ENCODE data around the gene NHS.

NHS gene

DNA sequence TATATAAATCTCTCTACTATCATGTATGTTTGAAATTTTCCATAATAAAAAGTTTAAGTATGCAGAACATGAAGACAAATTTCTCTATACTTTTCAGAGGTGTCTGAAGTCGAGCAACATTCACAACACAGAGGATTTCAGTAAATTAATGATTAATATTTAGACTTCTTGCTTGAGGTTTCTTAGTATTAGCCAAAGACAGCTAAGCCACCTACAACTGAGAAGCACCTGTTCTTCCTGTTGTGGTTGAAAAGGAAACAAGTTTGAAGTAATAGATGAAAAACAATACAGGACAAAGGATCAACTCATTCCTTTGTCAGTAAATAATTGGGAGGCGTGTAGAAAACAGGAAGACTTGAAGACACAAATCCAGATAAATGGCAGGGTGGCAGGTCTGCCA is 383.4 kb downstream of the NHS start:
- H3K27ac ChIP-seq, result no peak overlapping the region
- H3K27me3 ChIP-seq (replicated peaks), result no peaks in the 10 kb centered on the region
- H3K36me3 ChIP-seq (replicated peaks), result no peaks in the 10 kb centered on the region
- in situ Hi-C loops (cut with HindIII; ENCODE audit: low pct_ligation_motif_present, low sequenced_read_pairs), result no loop called here
- TF ChIP-seq, protein P1, sequence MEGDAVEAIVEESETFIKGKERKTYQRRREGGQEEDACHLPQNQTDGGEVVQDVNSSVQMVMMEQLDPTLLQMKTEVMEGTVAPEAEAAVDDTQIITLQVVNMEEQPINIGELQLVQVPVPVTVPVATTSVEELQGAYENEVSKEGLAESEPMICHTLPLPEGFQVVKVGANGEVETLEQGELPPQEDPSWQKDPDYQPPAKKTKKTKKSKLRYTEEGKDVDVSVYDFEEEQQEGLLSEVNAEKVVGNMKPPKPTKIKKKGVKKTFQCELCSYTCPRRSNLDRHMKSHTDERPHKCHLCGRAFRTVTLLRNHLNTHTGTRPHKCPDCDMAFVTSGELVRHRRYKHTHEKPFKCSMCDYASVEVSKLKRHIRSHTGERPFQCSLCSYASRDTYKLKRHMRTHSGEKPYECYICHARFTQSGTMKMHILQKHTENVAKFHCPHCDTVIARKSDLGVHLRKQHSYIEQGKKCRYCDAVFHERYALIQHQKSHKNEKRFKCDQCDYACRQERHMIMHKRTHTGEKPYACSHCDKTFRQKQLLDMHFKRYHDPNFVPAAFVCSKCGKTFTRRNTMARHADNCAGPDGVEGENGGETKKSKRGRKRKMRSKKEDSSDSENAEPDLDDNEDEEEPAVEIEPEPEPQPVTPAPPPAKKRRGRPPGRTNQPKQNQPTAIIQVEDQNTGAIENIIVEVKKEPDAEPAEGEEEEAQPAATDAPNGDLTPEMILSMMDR (IDR thresholded peaks at IDR 0.05; ENCODE audit: low read depth, low read length, missing control alignments), result no peak
- H3K4me3 ChIP-seq (ENCODE audit: low read depth, low read length), result no peak overlapping the region
- no peak for DNase-seq

- Histone ChIP-seq H3K36me3 (replicated peaks) (no peaks in the 10 kb centered on the region), H3K27ac (no peak overlapping the region), H3K27me3 (replicated peaks) (no peaks in the 10 kb centered on the region), H3K4me3 (ENCODE audit: low read depth, low read length) (no peak overlapping the region)
- in situ Hi-C loops (cut with HindIII; ENCODE audit: low pct_ligation_motif_present, low sequenced_read_pairs), result no loop called here
- DNase-seq, result no peak
- TF ChIP-seq, protein P1 (IDR thresholded peaks at IDR 0.05; ENCODE audit: low read depth, low read length, missing control alignments), result no peak
Observed at GRCh38 chrX:17759990-17760389, 385.0 kb downstream of the NHS start.

GRCh38 chrX:17767734-17768133 is 392.7 kb downstream of the NHS start:
- in situ Hi-C loops (cut with HindIII; ENCODE audit: low pct_ligation_motif_present, low sequenced_read_pairs), result no loop called here
- no peaks in the 10 kb centered on the region for H3K27me3 ChIP-seq (replicated peaks)
- DNase-seq, result no peak

DNA sequence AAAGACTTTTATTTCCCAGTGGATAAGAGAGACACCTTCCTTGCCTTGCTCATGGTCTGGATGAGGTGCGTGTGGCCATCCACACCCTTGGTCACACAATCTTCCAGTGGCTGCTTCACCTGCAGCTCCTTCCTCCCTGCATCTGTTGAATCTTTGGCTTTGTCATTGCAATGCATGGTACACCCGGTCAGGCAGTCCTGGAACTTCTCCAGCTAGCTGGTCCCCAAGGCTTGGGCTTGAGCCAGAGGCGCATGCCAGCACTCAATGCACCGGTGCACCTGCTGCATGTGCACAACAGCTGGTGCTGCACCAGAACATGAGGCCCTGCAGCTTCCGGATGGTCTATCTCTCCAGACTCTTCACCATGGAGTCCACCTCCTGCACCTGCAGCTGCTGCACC is 394.0 kb downstream of the NHS start:
- H3K36me3 ChIP-seq (replicated peaks), result no peaks in the 10 kb centered on the region
- in situ Hi-C loops (cut with HindIII; ENCODE audit: low pct_ligation_motif_present, low sequenced_read_pairs), result no loop called here
- H3K27me3 ChIP-seq (replicated peaks), result no peaks in the 10 kb centered on the region

More at GRCh38 chrX:17767734-17768133, 392.7 kb downstream of the NHS start:
- H3K4me3 ChIP-seq (ENCODE audit: low read depth, low read length), result no peak overlapping the region
- no peaks in the 10 kb centered on the region for H3K36me3 ChIP-seq (replicated peaks)
- TF ChIP-seq, protein P1 (IDR thresholded peaks at IDR 0.05; ENCODE audit: low read depth, low read length, missing control alignments), result no peak
- H3K27ac ChIP-seq, result no peak overlapping the region

GRCh38 chrX:17769701-17770269 is 394.8 kb downstream of the NHS start:
- H3K27ac ChIP-seq, result no peak overlapping the region
- no peak overlapping the region for H3K4me3 ChIP-seq (ENCODE audit: low read depth, low read length)
- H3K27me3 ChIP-seq (replicated peaks), result no peaks in the 10 kb centered on the region
- in situ Hi-C loops (cut with HindIII; ENCODE audit: low pct_ligation_motif_present, low sequenced_read_pairs), result no loop called here
- no peaks in the 10 kb centered on the region for H3K36me3 ChIP-seq (replicated peaks)
- DNase-seq, result no peak
- TF ChIP-seq, protein P1 (IDR thresholded peaks at IDR 0.05; ENCODE audit: low read depth, low read length, missing control alignments), result no peak

More for the DNA sequence above, 394.0 kb downstream of the NHS start:
- no peak overlapping the region for H3K4me3 ChIP-seq (ENCODE audit: low read depth, low read length)
- TF ChIP-seq, protein P1 (IDR thresholded peaks at IDR 0.05; ENCODE audit: low read depth, low read length, missing control alignments), result no peak
- H3K27ac ChIP-seq, result no peak overlapping the region
- no peak for DNase-seq

Data from brain microvascular endothelial cell (primary cell).